ENCODE data around the gene ABI3.

Gene ABI3

GRCh38 chr17:49225554-49226236, 15.2 kb downstream of the ABI3 start:
- no peak for DNase-seq (ENCODE audit: low read depth)

GRCh38 chr17:49226771-49227435, 16.4 kb downstream of the ABI3 start:
- DNase-seq (ENCODE audit: low read depth): no peak

- DNase-seq (ENCODE audit: low read depth): peak; percentile 75
Observed at GRCh38 chr17:49227436-49228261, 17.1 kb downstream of the ABI3 start.

GRCh38 chr17:49229076-49229804, 18.7 kb downstream of the ABI3 start:
- no peak for DNase-seq (ENCODE audit: low read depth)

- no peak for DNase-seq (ENCODE audit: low read depth)
Observed at GRCh38 chr17:49229805-49230600, 19.5 kb downstream of the ABI3 start.

- DNase-seq (ENCODE audit: low read depth): peak; percentile 77
Observed at GRCh38 chr17:49230636-49231562, 20.4 kb downstream of the ABI3 start, which contains the start of gene PHOSPHO1. Gene PHOSPHO1 (minus strand): TSS chr17:49230787. CDS start chr17:49226691, 4,096 bp downstream.

GRCh38 chr17:49231563-49231894, 21.0 kb downstream of the ABI3 start:
- DNase-seq (ENCODE audit: low read depth): no peak

- no peak for DNase-seq (ENCODE audit: low read depth)
Observed at GRCh38 chr17:49234509-49235080, 24.1 kb downstream of the ABI3 start.

GRCh38 chr17:49235896-49236295, 25.4 kb downstream of the ABI3 start:
- DNase-seq (ENCODE audit: low read depth): no peak

GRCh38 chr17:49239963-49240362, 29.5 kb downstream of the ABI3 start:
- no peak for DNase-seq (ENCODE audit: low read depth)

- no peak for DNase-seq (ENCODE audit: low read depth)
Observed at GRCh38 chr17:49240619-49241018, 30.1 kb downstream of the ABI3 start.

GRCh38 chr17:49241040-49241439, 30.5 kb downstream of the ABI3 start:
- DNase-seq (ENCODE audit: low read depth): no peak

GRCh38 chr17:49241692-49242397, 31.3 kb downstream of the ABI3 start:
- DNase-seq (ENCODE audit: low read depth): no peak

GRCh38 chr17:49242813-49243212, 32.3 kb downstream of the ABI3 start:
- no peak for DNase-seq (ENCODE audit: low read depth)

- DNase-seq (ENCODE audit: low read depth): no peak
Observed at GRCh38 chr17:49244839-49245238, 34.3 kb downstream of the ABI3 start.

GRCh38 chr17:49247944-49248343, 37.4 kb downstream of the ABI3 start:
- DNase-seq (ENCODE audit: low read depth): no peak

GRCh38 chr17:49249292-49249794, 38.8 kb downstream of the ABI3 start:
- DNase-seq (ENCODE audit: low read depth): no peak

GRCh38 chr17:49249890-49250522, 39.5 kb downstream of the ABI3 start:
- DNase-seq (ENCODE audit: low read depth): no peak

Data from activated gamma-delta T cell treated with anti-CD3 and anti-CD28 coated beads, Interleukin-2, amount 50 U/mL, for 16 hours (primary cell).